ENCODE data around the gene NAPSA.
"Not testable (repeated sequence)": the region's sequence is repeated elsewhere in the genome, so short reads cannot be mapped to it uniquely, and the experiment has no call there.

The NAPSA gene

DNA sequence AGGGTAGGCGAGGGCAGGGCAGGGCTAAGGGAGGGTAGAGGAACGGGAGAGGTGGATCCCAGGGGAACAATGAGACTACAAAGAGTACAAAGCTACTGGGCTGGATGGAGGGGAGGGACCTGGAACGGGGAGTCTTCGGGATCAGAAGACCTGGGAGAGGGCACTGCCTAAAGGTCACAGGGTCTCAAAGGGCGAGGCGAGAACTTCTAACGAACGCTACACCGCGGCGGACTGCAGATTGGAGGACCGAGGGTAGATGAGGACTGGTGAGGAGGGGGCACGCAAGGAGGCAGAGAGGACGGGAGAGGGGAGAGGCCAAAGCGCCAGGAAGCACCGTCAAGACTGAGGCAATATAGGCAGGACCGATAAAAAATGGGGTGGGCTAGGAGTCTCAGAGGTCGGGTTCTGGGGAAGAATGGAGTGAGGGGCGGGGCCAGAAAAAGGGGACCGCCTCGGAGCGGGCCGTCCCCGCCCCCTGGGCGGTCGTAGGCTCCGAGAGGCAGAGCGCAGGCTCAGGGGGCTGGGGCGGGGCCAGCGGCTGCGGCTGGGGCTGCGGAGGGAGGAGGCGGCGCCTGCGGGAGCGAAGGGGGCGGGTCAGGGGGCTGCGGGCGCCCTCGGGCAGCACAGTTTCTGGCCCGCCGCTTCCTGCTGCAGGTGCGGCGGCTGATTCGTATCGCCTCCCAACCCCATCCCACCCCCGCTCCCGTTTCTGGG, 34.9 kb downstream of the NAPSA start:
- DNase-seq (ENCODE audit: low spot score), result peak; percentile 16

DNA sequence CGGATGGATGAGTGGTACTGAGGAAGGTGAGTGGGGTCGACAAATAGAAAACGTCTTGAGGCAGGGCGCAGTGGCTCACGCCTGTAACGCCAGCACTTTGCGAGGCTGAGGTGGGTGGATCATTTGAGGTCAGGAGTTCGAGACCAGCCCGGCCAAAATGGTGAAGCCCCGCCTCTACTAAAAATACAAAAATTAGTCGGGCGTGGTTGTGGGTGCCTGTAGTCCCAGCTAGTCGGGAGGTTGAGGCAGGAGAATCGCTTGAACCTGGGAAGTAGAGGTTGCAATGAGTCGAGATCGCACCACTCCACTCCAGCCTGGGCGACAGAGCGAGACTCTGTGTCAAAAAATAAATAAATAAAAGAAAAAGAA, 35.5 kb downstream of the NAPSA start:
- DNase-seq (ENCODE audit: low spot score), result not testable (repeated sequence)

DNA sequence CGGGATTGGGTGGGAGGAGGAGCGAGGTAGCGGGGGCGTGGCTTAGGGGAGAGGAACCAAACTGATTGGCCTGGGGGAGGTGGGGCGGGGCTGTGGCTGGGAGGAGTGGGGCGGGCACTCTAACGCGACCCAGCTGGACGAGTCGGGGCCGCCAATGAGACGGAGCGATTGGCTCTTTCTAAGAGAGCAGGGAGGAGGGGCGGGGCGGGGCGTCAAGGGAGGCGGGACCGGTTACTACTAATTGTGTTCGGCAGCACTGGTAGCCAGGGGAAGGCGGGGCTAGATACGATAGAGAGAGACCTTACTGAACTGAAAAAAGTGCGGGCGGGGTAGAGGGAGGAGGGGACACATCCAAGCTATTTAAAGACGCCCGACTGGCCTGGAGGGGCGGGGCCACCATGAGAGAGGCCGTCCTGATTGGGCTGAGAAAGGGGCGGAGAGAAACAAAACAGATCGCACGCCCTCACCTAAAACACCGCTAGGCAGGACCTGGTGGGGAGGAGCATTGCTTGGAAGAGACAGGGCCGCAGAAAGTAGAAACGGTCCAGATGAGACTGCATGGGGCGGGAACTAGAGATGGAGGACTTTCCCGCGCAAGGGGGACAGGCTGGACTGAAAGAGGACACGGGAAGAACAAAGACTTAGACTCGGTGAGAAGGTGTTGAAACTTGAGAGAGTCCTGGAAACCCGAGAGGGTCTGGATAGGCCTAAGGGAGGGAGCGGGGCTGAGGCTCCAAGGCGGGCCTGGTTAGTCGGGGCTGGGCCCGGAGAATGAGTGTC, 36.1 kb downstream of the NAPSA start, which contains the start of gene KCNC3:
Gene KCNC3 (minus strand): TSS at position 232 of the 780 bp plus-strand sequence. CDS start 295 bp downstream, outside the sequence.
- DNase-seq (ENCODE audit: low spot score), result peak; percentile 80

DNA sequence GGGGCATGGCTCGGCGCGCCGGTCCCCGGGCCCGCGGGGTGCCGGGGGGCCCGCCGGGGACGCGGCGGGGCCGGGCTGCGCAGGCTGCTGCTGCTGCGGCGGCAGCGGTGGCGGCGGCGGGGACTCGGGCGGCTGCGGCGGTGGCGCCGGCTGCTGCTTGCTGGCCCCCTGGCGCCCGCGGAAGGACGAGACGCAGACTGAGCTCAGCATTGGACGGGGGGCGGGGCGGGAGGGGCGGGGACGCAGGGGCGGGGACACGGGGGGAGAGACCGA, 36.6 kb downstream of the NAPSA start:
- no peak for DNase-seq (ENCODE audit: low spot score)

DNA sequence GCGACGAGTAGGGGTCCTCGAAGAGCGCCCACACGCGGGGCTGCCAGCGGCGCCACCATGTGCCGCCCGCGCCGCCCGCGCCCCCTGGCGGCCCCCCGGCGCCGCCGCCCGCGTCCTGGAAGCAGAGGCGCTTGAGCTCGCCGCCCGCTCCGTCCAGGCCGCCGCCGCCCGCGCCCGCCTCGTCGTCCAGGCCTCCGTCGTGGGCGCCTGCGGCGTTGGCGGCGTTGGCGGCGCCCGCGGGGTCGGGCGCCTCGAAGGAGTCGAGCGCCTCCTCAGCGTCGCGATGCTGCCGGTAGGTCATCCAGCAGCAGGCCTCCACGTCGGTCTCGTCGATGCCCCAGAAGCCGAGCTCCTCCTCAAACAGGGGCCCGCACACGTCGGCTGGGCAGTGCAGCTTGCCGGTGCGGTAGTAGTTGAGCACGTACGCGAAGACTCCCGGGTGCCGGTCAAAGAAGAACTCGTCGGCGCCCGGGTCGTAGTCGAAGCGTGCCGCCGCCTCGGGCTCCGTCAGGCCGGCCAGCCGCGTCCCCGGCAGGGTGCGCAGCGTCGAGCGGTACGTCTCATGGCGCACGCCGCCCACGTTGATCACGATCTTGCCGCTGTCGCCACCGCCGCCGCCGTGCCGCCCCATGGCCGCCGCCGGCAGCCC, 37.1 kb downstream of the NAPSA start:
- DNase-seq (ENCODE audit: low spot score), result no peak

DNA sequence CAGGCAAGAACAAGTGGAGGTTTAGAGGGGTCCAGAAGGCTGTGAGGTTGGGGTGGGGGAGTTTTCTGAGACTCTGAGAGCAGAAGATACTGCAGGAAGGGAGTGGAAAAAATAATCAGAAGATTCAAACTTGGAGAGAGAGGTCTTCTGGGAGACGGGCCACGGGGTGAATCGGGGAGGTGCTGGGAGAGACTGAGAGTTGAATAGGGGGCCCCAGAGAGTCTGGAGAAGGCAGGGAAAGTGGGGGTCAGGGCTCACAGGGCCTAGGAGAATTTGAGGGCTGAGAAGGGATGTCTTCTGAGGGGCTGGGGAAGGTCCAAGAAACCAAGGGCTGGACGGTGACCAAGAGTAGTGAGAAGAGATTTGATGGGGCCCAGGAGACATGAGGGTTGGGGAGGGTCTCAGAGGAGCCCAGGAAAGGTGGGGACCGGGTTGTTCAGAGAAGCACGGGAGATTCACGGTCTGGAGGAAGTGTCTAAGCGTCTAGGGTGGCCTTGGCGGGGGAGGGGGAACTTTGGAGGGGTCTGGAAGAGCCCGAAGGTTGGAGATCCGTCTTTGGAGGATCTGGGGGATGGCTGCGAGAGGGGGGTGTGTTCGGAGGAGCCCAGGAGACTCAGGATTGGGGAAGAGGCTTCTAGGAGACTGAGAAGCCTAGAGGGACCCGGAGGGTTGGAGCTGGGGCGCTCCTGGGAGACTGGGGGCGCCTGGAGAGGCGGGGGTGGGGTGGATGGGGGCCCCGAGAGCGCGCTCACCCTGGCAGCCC, 37.8 kb downstream of the NAPSA start:
- no peak for DNase-seq (ENCODE audit: low spot score)

GRCh38 chr19:50327013-50327412, 38.4 kb downstream of the NAPSA start:
- DNase-seq (ENCODE audit: low spot score), result no peak

DNA sequence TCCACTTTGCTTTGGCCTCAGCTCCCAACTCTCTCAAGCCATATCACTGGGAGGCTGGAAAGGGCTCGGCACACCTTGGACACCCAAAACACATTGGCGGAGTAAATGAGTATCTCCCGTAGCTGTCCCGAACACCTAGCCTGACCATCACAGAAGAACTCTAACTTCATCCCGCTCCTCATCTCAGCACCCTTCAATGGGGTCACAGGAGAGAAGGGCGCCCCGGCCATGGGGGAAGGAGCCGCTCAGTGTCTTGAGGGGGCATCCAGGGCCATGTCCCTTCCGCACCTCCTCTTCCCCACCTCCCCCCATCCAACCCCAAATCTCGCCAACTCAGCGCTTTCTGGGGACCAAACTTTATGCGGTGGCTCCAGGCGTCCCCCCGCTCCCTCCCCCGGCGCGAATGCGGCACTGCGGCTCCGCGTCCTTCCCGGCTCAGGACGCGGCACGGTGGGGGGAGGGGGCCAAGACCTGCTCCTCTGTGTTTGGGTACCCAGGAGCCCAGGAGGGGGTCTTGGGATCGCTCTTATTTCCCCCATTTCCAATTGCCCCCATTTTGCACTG, 39.3 kb downstream of the NAPSA start:
- no peak for DNase-seq (ENCODE audit: low spot score)

DNA sequence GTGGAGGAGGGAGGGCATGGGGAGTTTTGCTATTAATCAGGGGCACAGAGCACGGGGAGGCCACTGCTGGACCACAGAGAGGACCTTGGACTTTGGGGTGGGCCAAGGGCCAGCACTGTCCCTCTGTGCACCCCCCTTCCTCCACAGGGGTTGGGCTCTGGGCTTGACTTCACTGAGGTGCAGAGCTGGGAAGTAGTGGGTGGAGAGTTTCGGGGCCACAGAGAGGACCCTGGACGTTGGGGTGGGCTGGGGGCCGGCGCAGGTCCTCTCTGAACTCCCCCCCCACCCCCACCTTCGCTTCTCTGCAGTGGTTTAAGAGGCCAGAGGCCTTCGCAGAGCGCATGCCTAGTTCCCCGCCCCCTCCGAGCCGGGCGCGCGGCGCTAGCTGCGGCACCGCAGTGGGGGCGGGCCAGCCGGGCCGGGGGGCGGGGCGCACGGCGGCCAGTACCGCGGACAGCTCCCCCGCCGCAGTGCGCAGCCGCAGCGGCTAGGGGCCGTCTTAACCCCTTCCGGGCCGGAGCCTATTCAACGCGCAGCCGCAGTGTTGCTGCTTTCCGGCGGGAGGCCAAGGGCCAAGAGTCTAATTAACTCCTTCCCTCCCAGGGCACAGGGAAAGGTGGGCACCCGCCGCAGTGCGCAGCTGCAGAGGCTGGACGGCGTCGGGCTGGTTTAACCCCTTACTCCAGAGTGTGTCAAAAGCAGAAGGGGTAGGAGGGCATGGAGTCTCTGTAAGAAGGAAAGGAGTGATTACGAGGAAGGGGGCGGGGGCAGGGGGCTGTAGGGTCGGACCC, 39.9 kb downstream of the NAPSA start:
- peak; percentile 22 for DNase-seq (ENCODE audit: low spot score)

- DNase-seq (ENCODE audit: low spot score), result no peak
Observed at GRCh38 chr19:50324331-50324730, 41.1 kb downstream of the NAPSA start.

GRCh38 chr19:50323782-50324133, 41.7 kb downstream of the NAPSA start:
- no peak for DNase-seq (ENCODE audit: low spot score)

DNA sequence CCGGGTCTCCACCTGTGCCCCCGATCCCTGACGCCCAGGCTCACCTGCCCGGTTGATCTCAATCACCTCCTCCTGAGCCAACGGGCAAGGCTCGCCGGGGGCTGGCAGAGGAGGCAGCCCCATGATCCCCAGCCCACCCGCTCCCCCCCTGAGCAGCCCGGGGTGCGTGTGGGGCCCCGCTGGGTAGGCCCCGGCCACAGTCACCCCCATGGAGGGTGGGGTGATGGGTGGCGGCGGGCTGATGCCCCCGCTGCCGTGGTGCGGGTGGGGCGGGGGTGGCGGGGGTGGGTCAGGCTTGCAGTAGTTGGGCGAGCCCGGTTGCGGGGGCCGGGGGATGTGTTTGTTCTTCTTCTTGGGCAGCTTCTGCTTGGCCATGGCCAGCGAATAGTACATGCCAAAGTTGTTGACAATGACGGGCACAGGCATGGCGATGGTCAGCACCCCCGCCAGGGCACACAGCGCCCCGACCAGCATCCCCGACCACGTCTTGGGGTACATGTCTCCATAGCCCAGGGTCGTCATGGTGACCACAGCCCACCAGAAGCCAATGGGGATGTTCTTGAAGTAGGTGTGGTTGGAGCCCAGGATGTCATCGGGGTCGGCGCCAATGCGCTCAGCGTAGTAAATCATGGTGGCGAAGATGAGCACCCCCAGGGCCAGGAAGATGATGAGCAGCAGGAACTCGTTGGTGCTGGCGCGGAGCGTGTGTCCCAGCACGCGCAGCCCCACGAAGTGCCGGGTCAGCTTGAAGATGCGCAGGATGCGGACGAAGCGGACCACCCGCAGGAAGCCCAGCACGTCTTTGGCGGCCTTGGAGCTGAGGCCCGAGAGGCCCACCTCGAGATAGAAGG, 42.3 kb downstream of the NAPSA start:
- DNase-seq (ENCODE audit: low spot score), result no peak

- no peak for DNase-seq (ENCODE audit: low spot score)
Observed at GRCh38 chr19:50322234-50322633, 43.2 kb downstream of the NAPSA start.

GRCh38 chr19:50321831-50322230, 43.6 kb downstream of the NAPSA start:
- DNase-seq (ENCODE audit: low spot score), result no peak

- no peak for DNase-seq (ENCODE audit: low spot score)
Observed at GRCh38 chr19:50320596-50320995, 44.8 kb downstream of the NAPSA start.

- no peak for DNase-seq (ENCODE audit: low spot score)
Observed at GRCh38 chr19:50320051-50320450, 45.4 kb downstream of the NAPSA start.

GRCh38 chr19:50319156-50319555, 46.3 kb downstream of the NAPSA start:
- no peak for DNase-seq (ENCODE audit: low spot score)

DNA sequence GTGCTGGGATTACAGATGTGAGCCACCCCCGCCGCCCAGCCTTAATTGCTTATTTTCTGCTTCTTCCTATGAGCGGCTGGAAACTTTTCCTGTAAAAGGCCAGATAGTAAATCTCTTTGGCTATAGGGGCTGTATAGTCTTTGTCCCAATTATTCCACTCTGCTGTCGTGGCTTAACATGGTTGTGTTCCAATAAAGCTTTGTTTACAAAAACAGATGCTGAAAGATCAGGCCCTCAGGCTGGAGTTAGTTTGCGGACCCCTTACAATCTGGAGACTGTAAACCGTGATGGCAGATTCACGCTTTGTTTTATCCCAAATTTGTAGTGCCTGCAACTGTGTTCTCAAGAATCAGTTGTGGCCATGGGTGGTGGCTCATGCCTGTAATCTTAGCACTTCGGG, 47.0 kb downstream of the NAPSA start:
- DNase-seq (ENCODE audit: low spot score), result no peak

DNA sequence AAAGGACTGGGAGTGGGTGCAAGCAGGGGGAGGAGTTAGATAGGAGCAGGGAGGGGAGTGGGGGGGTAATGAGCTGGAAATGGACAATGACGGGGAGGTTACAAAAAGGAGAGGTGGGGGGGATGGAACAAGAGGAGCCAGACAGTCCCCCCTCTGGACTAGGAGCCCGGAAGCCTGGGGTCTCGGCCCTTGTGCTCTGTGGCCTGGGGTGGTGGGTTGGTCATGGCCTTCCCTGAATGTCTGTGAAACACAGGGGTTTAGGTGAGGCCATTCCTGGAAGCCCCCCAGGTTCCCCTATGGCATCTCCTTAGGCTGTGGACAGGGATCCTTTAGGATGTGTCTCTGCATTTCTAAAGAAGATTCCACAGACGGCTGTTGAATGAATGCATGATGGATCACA, 48.3 kb downstream of the NAPSA start:
- no peak for DNase-seq (ENCODE audit: low spot score)

DNA sequence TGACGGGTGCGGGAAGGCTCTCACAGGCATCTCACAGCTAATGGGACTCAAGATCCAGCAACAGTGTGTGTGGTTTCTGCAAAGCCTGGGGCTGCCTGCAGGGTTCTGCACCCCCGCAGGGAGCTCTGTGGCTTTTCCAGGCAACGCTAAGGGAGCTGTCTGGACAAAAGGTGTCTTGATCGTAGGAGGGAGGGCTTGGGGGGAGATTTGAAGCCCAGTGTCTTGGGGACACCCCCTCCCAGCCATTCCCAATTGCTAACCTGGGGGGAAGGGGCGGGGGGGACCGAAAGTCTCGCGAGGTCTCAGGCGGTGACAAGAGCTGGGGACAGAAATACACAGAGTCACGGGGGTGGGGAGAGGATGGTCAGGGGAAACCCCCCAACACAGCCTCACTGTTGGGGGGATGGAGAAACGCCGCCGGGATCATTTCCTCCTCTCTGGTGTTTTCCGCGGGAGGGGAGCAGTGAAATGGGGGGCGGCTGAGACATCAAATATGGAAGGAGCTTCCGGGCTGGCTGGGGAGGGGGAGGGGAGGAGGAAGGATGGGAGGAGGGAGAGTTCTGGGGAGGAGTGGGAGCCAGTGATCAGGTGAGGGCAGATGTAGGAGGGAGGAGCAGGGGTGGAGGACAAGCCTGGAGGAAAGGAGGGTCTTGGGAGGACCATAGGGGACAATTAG, 49.5 kb downstream of the NAPSA start:
- no peak for DNase-seq (ENCODE audit: low spot score)

Data from hematopoietic multipotent progenitor cell treated with erythropoietin and hydrocortisone succinate and interleukin-3 and kit ligand, for 15 days (in vitro differentiated cells).